PC-9 (cell line): ENCODE results near the gene NR1H2. TPM values are rescaled to one million over a fixed set of nuclear protein-coding genes. Genes with fewer than 3 reads are reported as not detected.

ENCODE experiments used
- BruUV-seq: library from RNA; stranded (reverse); fragments of 400-500 nt; replicated peaks from 2 replicates; lab custom pipeline; 2021; lab: Mats Ljungman, UMichigan
- CTCF ChIA-PET: fragments of 300-600 bp; sonication (Branson Sonifier 250); formaldehyde crosslinking; loops from one replicate; lab custom pipeline; 2022; ENCODE audit warnings: antibody characterized with exemption; lab: Charles Lee
- POLR2A ChIA-PET: fragments of 300-600 bp; sonication (Branson Sonifier 250); formaldehyde crosslinking; loops from one replicate; lab custom pipeline; 2022; ENCODE audit warnings: antibody characterized with exemption; ENCODE audit not compliant: unreplicated experiment; lab: Charles Lee
- DNase-seq, 2 experiments: peaks; one replicate each; pipeline versions ENCODE4 v3.0.0 to v3.0.0-alpha.2; 2015 to 2022; ENCODE audit warnings: mixed read lengths in 1 of 2
- H2AFZ ChIP-seq: fragments of 200-600 bp; sonication (generic); 2 replicates; pipeline ENCODE4 v1.8.1; 2017; ENCODE audit warnings: antibody characterized with exemption
- H3F3A ChIP-seq: fragments of 200-600 bp; sonication (generic); 2 replicates; pipeline ENCODE4 v1.8.1; 2017; ENCODE audit warnings: antibody characterized with exemption, mild to moderate bottlenecking, low read depth; ENCODE audit not compliant: insufficient read depth
- H3K27ac ChIP-seq: fragments of 200-600 bp; sonication (generic); 2 replicates; pipeline ENCODE4 v1.6.1; 2016; ENCODE audit warnings: mixed run types
- H3K27me3 ChIP-seq: fragments of 200-600 bp; sonication (generic); 2 replicates; pipeline ENCODE4 v1.6.1; 2016; ENCODE audit warnings: low read depth, mixed run types; ENCODE audit not compliant: insufficient read depth
- H3K36me3 ChIP-seq: fragments of 200-600 bp; sonication (generic); 2 replicates; pipeline ENCODE4 v1.6.1; 2016; ENCODE audit warnings: low read depth, mixed run types
- H3K4me1 ChIP-seq: fragments of 200-600 bp; sonication (generic); replicated peaks from 2 replicates; pipeline ENCODE4 v1.6.1; 2016; ENCODE audit warnings: mixed run types; ENCODE audit not compliant: insufficient read depth
- H3K4me2 ChIP-seq: fragments of 200-600 bp; sonication (generic); 2 replicates; pipeline ENCODE4 v1.6.1; 2017; ENCODE audit warnings: mixed run types
- H3K4me3 ChIP-seq: fragments of 200-600 bp; sonication (generic); 2 replicates; pipeline ENCODE4 v1.6.1; 2016; ENCODE audit warnings: mixed run types
- H3K79me2 ChIP-seq: fragments of 200-600 bp; sonication (generic); 2 replicates; pipeline ENCODE4 v1.6.1; 2017; ENCODE audit warnings: low read depth, mixed run types
- H3K9me2 ChIP-seq: fragments of 200-600 bp; sonication (generic); 2 replicates; pipeline ENCODE4 v1.8.1; 2017; ENCODE audit warnings: mild to moderate bottlenecking; ENCODE audit not compliant: insufficient read depth
- H3K9me3 ChIP-seq: fragments of 200-600 bp; sonication (generic); 2 replicates; pipeline ENCODE4 v1.8.1; 2016; ENCODE audit warnings: low read depth; ENCODE audit not compliant: insufficient read depth
- H4K20me1 ChIP-seq: fragments of 200-600 bp; sonication (generic); 2 replicates; pipeline ENCODE4 v1.8.1; 2017; ENCODE audit not compliant: insufficient read depth
- CTCF ChIP-seq: fragments of 200-600 bp; sonication (generic); conservative IDR thresholded peaks from 2 replicates; pipeline ENCODE4 v1.6.1; 2017; ENCODE audit warnings: mixed run types, antibody characterized with exemption, mild to moderate bottlenecking, moderate library complexity
- EZH2 ChIP-seq: fragments of 200-600 bp; sonication (generic); IDR thresholded peaks from 2 replicates; pipeline ENCODE4 v1.8.0; 2017; ENCODE audit warnings: antibody characterized with exemption, low read depth
- intact Hi-C: fragments of 100-400 bp; cut with micrococcal nuclease; formaldehyde crosslinking; loops from one replicate; pipeline ENCODE4 v1.10.0; 2022; ENCODE audit not compliant: unreplicated experiment
- total RNA-seq: library from RNA; stranded (reverse); gene quantifications from 2 replicates; pipeline ENCODE4 v1.2.3, GENCODE V29; 2021

The NR1H2 gene
- total RNA-seq, 1 experiment from 2014 or later: 77.5 TPM

- H3K4me3 ChIP-seq: no peak overlapping the region
- no peaks in the 10 kb centered on the region for H3K9me3 ChIP-seq
- POLR2A ChIA-PET: no interaction called here
- CTCF ChIA-PET: no interaction called here
- H3K79me2 ChIP-seq: no peaks in the 10 kb centered on the region
- no peaks in the 10 kb centered on the region for H4K20me1 ChIP-seq
- peak in 1 of 2 experiments; percentile 3 for DNase-seq
- no TSS peak for BruUV-seq
- H3K36me3 ChIP-seq: no peaks in the 10 kb centered on the region
- no peak overlapping the region for H2AFZ ChIP-seq
- TF ChIP-seq EZH2 (no peak), CTCF (no peak)
- 0 out of 2 replicates have a peak, but pooled peaks cover 4% of the 10 kb centered on the region for H3F3A ChIP-seq
- no peak overlapping the region for H3K4me2 ChIP-seq
- no peak overlapping the region for H3K27ac ChIP-seq
- intact Hi-C loops: loop anchor here (10.0 kb wide), 1 partner anchor 172 kb away; no protein-coding TSS in a partner anchor
- H3K27me3 ChIP-seq: no peaks in the 10 kb centered on the region
- no peaks in the 10 kb centered on the region for H3K4me1 ChIP-seq
- no peaks in the 10 kb centered on the region for H3K9me2 ChIP-seq
Measured at GRCh38 chr19:50362656-50363424, 13.4 kb upstream of the NR1H2 start.

- H3K79me2 ChIP-seq: no peaks in the 10 kb centered on the region
Measured at GRCh38 chr19:50365434-50366306, 10.6 kb upstream of the NR1H2 start, which contains the start of gene NAPSA. Gene NAPSA (minus strand): TSS chr19:50365639. CDS start chr19:50365621, 18 bp downstream.

More at GRCh38 chr19:50365434-50366306, 10.6 kb upstream of the NR1H2 start, which contains the start of gene NAPSA:
- ChIA-PET POLR2A (no interaction called here), CTCF (no interaction called here)
- no peak within 1 kb of the TSS for H2AFZ ChIP-seq
- H3K27ac ChIP-seq: no peak within 1 kb of the TSS
- no peak for TF ChIP-seq CTCF
- TF ChIP-seq EZH2: no peak
- no peaks in the 10 kb centered on the region for H3K36me3 ChIP-seq
- no peaks in the 10 kb centered on the region for H4K20me1 ChIP-seq
- no peaks in the 10 kb centered on the region for H3F3A ChIP-seq
- intact Hi-C loops: loop anchor here (5.0 to 10.0 kb wide), 3 partner anchors 112 to 198 kb away; partner anchors contain the start of genes EMC10 and GARIN5A
- DNase-seq: no peak
- H3K9me2 ChIP-seq: no peaks in the 10 kb centered on the region
- no peaks in the 10 kb centered on the region for H3K27me3 ChIP-seq
- no peaks in the 10 kb centered on the region for H3K4me1 ChIP-seq
- no peak within 1 kb of the TSS for H3K4me3 ChIP-seq
- no peaks in the 10 kb centered on the region for H3K9me3 ChIP-seq
- BruUV-seq: no TSS peak
- H3K4me2 ChIP-seq: no peak within 1 kb of the TSS
